ENCODE results near the gene POMP.
"Not testable (repeated sequence)": the region's sequence is repeated elsewhere in the genome, so short reads cannot be mapped to it uniquely, and the experiment has no call there.

The POMP gene

DNA sequence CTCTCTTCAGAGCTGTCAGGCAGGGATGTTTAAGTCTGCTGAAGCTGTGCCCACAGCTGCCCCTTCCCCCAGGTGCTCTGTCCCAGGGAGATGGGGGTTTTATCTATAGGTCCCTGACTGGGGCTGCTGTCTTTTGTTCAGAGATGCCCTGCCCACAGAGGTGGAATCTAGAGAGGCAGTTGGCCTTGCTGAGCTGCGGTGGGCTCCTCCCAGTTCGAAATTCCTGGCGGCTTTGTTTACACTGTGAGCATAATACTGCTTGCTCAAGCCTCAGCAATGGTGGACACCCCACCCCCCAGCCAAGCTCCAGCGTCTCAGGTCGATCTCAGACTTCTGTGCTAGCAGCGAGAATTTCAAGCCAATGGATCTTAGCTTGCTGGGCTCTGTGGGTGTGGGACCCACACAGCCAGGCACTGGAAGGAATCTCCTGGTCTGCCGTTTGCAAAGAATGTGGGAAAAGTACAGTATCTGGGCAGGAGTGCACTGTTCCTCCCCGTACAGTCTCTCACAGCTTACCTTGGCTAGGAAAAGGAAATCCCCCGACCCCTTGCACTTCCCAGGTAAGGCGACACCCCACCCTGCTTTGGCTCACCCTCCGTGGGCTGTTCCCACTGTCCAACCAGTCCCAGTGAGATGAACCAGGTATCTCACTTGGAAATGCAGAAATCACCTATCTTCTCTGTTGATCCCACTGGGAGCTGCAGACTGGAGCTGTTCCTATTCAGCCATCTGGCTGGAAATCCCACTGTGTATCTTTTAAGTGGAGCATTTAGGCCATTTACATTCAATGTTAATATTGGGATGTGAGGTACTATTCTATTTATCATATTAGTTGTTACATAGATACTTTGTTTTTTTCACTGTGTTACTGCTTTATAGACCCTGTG is 34.9 kb downstream of the POMP start:
- not testable (repeated sequence) for FAIRE-seq

DNA sequence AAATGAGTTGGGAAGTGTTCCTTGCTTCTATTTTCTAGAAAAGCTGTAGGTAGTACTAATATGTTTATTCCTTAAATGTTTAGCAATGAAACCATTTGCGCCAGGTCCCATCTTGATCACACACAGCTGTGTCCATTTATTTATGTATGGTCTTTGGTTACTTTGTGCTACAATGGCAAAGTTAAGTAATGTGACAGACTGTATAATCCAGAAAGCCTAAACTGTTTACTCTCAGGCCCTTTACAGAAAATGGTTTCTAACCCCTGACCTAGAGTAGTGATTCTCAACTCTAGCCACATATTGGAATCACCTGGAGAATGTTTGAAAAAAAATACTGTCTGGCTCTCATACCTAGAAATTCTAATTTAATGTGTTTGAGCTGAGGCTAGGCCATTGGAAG is 38.5 kb downstream of the POMP start:
- DNase-seq (ENCODE audit: low spot score) (no peak), FAIRE-seq (no peak)

More for the DNA sequence above, 34.9 kb downstream of the POMP start:
- not testable (repeated sequence) for DNase-seq (ENCODE audit: low spot score)

DNA sequence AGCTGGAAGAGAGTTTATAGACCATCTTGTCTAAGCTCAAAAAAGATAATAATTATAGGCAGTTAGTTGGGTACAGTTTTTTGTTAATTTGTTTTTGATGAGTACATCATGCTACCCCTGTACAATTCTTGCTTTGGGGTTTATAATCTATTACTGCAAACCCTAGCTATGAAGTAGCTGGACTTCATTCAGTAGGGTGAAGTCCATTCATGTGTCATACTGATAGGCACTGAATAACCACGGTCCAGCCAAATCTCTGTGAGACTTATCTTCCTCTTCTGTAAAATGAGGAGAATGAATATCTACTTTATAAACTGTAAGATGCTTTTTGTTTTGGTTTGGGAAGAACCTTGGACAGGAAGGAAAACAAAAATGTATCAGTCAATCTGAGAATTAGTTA is 40.3 kb downstream of the POMP start:
- FAIRE-seq (no peak), DNase-seq (ENCODE audit: low spot score) (no peak)

DNA sequence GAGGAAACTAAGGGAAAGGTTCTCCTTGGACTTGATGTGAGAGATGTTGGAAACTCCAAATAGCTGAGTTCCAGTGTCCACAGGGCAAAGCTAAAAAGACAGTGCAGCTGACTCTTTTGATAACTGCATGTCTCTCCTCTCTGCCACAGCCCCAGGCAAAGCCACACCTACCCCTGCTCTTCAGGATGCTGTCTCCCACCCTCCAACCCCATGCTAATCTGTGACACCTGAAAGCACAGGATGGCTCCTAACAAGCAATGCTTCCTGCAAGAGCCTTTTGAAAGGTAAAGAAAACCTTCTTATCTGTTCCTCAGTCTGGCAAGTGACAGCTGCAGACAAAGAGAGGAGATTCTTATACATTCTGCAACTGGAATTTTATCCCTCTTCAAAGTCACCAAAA is 45.4 kb downstream of the POMP start:
- DNase-seq (ENCODE audit: low spot score) (no peak), FAIRE-seq (no peak)

DNA sequence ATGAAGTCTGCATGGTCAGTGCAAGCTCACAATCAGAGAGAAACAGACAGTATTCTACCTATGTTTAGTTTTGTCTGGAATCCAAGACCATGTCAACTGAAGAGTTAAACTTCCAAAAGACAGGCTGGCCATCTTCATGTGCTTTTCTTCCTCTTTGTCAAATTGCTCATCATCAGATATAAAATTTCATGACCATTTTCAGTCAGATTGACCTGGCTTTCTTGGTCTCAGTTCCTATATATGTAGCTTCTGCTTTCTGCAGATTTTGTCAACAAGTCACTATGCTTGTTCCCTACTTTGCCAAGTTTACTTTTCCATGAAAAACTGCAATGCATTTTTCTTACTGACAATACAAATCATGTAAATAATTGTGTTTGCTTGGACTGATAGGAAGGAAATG is 46.0 kb downstream of the POMP start:
- DNase-seq (ENCODE audit: low spot score): no peak
- FAIRE-seq: no peak

DNA sequence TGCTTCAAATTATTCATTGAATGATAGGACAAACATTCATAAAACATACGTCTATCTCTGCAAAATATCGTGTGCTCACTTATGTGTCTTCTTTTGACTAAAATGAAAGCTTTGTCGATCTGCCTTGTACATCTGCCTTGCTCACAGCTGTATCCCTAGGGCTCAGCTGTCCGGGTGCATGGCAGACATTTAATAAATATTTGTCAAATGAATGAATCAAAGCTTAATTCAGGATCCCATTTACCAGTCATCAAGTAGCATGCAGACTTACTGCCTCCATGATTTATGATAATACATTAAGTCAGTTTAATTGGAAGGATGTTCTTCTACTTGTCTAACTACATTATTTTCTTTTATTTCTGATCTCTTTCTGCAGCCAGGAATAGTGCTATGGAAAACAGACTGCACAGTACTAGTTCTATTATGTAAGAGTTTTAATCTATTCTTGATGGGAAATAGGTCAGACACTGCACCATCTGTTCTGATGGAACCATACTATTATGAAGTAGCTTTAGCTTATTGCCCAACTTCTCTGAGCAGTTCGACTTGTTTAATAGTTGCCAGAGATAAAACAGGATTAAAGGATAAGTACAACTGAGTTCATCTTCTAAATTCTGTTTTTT is 46.6 kb downstream of the POMP start:
- FAIRE-seq (no peak), DNase-seq (ENCODE audit: low spot score) (no peak)

DNA sequence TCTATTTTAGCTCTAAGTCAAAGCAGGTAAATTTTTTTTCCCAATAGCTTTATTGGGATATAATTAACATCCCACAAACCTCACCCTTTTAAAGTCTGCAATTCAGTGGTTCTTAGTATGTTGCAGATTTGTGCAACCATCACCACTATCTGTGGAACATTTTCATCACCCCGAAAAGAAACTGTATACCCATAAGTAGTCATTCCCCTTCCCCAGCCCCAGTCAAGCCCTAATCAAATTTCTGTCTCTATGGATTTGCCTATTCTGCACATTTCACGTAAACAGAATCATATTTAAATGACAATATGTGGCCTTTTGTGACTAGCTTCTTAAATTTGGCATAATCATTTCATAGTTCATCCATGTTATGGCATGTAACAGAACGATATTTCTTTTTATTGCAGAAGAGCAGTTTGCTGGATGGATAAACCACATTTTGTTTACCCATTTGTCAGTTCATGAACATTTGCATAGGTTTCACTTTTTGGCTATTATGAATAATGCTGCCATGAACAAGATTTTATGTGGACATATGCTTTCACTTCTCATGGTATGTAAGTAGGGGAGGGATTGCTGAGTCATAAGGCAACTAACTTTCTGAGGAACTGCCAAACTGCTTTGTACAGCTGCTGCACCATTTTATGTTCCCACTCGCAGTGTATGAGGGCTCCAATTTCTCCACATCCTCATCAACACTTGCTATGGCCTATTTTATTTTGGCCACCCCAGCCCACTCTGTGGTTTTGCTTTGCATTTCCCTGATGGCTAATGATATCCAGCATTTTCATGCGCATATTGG is 48.9 kb downstream of the POMP start:
- DNase-seq (ENCODE audit: low spot score) (no peak), FAIRE-seq (no peak)

DNA sequence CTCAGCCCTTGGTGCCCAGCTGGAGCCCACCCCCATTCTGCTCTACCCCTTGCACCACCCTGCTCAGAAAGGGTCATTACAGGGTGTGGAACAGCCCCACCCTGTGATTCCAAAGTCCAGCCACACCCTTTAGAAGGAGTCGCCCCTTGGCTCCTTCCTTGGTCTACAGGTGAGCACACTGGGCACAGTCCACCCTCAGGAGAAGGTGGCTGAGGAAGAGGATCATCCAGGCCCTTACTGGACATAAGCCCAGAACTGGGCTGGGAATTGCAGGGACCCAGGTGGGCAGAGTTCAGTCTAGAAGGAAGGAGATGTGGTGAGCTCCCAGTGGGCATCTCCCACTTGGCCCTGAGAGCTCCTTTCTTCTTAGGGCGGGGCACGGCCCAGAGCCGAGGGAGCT is 51.2 kb downstream of the POMP start:
- FAIRE-seq: no peak

DNA sequence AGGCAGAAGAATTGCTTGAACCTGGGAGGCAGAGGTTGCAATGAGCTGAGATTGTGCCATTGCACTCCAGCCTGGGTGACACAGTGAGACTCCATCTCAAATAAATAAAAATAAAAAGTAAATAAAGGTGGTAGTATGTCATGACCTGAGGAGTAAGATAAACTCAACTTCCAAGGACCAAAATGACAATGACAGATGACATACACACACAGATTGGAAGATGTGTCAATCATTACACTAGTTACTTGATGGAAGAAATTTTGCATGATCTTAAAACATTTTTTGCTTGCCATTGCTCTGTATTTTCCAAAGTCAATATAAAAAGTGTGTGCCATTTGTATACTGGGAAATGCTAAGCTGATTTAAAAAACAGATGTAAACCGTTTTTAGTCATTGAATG is 55.7 kb downstream of the POMP start:
- FAIRE-seq (no peak), DNase-seq (ENCODE audit: low spot score) (no peak)

More for the DNA sequence above, 51.2 kb downstream of the POMP start:
- DNase-seq (ENCODE audit: low spot score): no peak

DNA sequence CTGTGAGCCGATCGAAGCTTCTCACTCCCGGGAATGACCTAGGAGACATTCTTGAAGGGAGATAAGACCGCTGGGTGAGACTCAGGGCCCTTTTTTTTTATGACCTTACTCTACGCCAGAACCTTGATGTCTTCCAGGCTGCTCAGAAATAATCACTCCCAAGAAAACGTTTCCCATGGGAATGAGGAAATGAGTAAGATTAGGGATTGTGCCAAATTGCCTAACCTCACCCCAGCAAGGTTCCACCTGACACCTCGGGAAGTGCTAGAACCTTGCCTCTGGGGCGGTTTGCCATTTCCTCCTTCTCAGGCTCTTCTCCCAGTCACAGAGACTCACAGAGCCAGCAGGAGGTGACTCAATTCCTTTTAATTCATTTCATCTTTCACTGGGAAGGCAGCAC is 57.6 kb downstream of the POMP start:
- FAIRE-seq: no peak
- DNase-seq (ENCODE audit: low spot score): peak; percentile 60

DNA sequence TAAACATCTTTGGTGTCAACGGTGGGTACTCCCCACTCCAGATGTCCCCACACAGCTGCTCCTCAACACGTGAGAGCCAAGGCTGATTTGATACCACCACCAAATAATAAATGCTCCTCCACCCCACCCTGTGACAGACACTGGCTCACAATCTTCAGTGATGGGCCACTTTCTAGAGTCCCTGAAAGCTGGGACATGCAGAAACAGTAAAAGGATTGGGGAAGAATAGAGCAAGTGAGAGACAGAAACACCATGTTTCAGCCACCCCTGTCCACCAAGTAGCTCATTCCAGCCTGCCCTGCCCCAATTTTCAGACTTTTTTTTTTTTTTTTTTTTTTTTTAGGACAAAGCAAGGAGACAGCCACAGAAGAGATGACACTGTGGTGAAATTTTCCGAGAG is 58.2 kb downstream of the POMP start:
- FAIRE-seq: no peak
- no peak for DNase-seq (ENCODE audit: low spot score)

DNA sequence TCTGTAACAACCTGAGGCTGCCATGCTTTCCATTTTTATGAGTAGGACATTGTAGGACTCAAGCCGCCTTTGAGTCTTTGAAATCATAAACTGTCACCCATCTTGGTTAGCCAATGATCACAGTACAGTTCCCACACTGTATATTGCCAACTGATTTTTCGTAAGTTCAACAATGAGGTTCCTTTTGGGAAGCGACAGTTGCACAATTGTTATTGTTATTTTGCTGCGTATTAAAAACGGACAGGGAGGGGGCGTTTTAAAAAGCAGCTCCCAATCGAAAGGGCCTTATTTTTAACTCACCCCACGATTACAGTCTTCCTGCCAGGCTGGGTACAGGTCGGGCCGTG is 59.2 kb downstream of the POMP start:
- no peak for DNase-seq (ENCODE audit: low spot score)

DNA sequence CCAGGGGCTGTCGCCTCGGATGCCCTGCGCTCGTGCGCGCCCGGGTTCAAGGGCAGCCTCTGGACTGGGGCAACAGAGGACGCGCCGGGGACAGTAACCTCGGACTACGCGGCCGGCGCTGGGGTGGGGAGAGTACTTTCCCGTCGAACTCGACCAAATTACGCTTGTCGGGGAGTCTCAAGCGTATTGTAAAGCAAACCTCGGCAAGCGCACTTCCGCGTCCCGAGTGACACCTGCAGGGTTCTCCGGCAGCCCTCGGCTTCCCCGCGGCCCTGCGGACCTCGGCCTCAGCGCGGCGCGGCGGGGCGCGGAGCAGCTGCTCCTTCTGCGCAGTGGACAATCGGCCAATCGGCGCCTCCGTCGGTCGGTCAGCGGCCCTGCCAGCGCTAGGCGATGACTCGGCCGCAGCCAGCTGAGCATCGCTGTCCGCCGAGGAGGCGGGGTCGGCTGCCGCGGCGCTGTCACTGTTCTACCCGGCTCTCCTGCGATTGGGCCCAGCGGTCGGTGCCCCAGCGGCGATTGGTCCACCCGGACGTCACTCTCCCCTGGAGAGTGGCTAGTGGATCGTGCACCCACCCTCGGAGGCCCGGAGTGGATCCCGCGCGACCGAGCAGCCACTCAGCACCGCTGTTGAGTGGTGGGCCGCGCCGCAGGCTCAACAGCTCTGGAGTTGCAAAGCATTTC is 59.8 kb downstream of the POMP start, which contains the start of gene SLC46A3:
Gene SLC46A3, minus strand, starts transcription at position 428 of the 684 bp plus-strand sequence. CDS start 972 bp downstream, outside the sequence.
- DNase-seq (ENCODE audit: low spot score) (peak; percentile 88), FAIRE-seq (no peak)

More for the DNA sequence above, 59.2 kb downstream of the POMP start:
- no peak for FAIRE-seq

DNA sequence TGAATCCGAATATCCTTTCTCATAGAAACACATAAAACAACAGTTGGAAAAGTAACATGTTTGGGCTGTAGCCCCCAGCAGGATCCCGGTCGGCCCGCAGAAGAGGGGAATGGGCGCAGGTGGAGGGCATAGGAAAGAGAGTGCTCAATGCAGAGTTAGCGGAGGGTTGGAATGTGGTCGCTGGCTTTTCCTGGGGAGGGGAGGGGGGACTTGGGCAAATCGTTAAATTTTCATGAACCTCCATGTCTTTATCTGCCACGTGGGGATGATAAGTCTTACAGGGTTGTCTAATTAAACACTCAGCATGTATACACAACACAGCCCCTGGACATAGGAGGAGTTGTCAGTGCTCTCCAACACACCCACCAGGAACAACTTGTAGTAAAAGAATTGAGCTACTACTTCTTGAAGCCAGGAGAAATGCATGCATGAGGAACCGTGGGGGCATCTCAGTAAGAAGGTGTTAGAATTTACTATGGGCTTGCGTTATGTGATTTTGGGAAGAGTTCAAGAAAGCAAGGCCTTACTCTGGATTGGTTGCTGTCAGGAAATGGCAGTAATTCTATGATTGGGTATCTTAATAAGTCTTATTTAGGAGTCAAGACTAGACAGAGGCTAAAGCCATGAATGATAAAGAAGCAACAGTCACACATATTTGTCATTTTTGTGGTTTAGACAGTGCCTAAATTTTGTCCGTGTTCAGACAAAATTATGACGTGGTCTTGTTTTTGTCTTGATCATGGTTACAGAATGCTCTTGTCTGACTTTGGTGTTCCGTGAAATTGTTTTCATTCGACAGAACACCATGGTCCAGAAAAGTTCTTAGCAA is 60.5 kb downstream of the POMP start:
- DNase-seq (ENCODE audit: low spot score) (peak; percentile 71), FAIRE-seq (no peak)

DNA sequence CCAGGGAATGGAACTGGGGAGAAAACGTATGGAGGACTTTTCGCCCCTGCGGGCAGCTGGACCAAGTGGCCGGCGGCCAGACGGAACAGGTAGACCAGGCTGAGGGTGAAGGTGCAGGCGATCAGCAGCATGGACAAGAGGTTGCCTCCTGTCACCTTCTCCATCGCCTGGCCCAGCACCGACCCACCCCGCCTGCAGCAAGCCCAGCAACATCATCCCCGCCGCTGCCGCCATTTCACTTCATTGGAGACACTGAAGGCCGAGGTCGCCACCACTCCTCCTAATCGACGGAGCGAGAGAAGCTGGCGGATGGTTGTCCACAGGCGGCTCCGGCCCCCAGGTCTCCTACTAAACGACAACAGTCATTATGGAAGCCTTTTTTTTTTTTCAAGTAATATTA is 64.9 kb downstream of the POMP start:
- DNase-seq (ENCODE audit: low spot score) (no peak), FAIRE-seq (no peak)

DNA sequence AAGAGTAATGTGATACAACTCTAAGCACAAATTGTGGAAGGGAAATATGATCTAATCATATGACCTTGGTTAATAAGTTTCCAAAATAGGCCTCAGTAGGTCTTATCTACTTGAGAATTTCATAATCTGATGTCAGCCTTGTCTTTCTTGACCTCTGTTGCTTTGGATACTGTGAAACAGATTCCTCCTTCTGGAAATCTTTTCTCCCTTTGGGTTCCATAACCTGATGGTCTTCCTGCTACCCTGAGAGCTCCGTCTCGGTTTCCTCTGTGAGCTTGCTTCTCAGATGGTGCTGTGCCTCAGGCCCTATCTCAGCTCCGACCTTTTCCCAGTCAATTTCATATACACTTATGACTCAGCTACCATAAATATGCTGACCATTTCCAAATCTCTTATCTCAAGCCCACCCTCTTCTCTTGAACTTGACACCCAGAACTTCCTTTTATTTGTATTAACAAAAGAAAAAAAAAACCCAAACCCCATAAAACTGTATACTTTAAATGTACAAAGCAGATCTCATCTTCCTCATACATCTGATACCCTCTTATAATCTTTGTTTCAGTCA is 66.2 kb downstream of the POMP start:
- no peak for FAIRE-seq

More for the DNA sequence above, 66.2 kb downstream of the POMP start:
- DNase-seq (ENCODE audit: low spot score): no peak
